OCI-LY3 (cell line): ENCODE data around the gene ROBO1.

Experiments
- CTCF ChIP-seq: fragments of 200-600, 300-600 bp; sonication (generic); IDR thresholded peaks from 2 replicates; pipeline ENCODE4 v1.5.1; 2014; ENCODE audit warnings: antibody characterized with exemption, low read length, low read depth
- EZH2phosphoT487 ChIP-seq: fragments of 200-600 bp; shearing (Covaris generic); IDR thresholded peaks from 2 replicates; pipeline ENCODE4 v1.6.1; 2018; ENCODE audit warnings: antibody characterized with exemption, mixed run types, low read depth

DNA sequence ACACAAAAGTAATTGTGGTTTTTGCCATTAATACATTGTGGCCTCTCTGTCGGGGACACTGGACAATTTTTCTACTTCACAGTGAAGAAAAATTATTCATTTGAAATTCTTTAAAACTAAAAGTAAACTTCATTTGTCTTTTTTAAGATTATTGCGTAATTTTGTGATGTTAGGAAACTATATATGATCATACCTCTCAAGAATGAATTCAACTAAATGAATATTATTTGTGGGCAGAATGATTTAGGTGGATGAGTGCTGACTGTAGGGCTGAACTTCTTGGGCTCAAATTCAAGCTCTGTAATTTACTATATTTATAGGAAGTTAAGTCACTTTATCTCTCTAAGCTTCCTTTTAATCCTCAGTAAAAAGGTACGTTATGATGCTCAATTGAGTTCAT, 441.2 kb downstream of the ROBO1 start:
- no peak for TF ChIP-seq CTCF
- TF ChIP-seq EZH2phosphoT487: no peak
